SK-N-SH treated with all-trans-retinoic acid at 6 μM for 48 hours (cell line): ENCODE measurements around the gene FOXN4.

Experiments
- ARNTL ChIP-seq: fragments of 450-650 bp; formaldehyde crosslinking; IDR thresholded peaks from 2 replicates; pipeline ENCODE4 v1.5.0; 2020; ENCODE audit warnings: low read depth, mild to moderate bottlenecking, moderate library complexity, borderline replicate concordance
- CSDC2 ChIP-seq: fragments of 250-450 bp; sonication (Bioruptor Pico); IDR thresholded peaks from 2 replicates; pipeline ENCODE4 v1.5.0; 2020; ENCODE audit warnings: mild to moderate bottlenecking, moderate library complexity
- ESRRG ChIP-seq: fragments of 250-450 bp; sonication (Bioruptor Pico); IDR thresholded peaks from 2 replicates; pipeline ENCODE4 v1.6.1; 2021; ENCODE audit warnings: mild to moderate bottlenecking
- OSR1 ChIP-seq: fragments of 250-450 bp; sonication (Bioruptor Pico); IDR thresholded peaks from 2 replicates; pipeline ENCODE4 v1.8.0; 2022; ENCODE audit warnings: moderate library complexity, mild to moderate bottlenecking, inconsistent platforms
- PATZ1 ChIP-seq: fragments of 250-450 bp; sonication (Bioruptor Pico); IDR thresholded peaks from 2 replicates; pipeline ENCODE4 v1.8.0; 2020; ENCODE audit warnings: mild to moderate bottlenecking, moderate library complexity, borderline replicate concordance
- POU6F1 ChIP-seq: fragments of 250-450 bp; sonication (Bioruptor Pico); IDR thresholded peaks from 2 replicates; pipeline ENCODE4 v1.8.0; 2021; ENCODE audit warnings: low read depth, mild to moderate bottlenecking, moderate library complexity, borderline replicate concordance
- RARB ChIP-seq: fragments of 250-450 bp; sonication (Bioruptor Pico); IDR thresholded peaks from 2 replicates; pipeline ENCODE4 v1.8.0; 2021; ENCODE audit warnings: mild to moderate bottlenecking, moderate library complexity
- TCF4 ChIP-seq: fragments of 250-450 bp; sonication (Bioruptor Pico); IDR thresholded peaks from 2 replicates; pipeline ENCODE4 v1.8.0; 2021; ENCODE audit warnings: mild to moderate bottlenecking, moderate library complexity, borderline replicate concordance
- ZFP3 ChIP-seq: fragments of 250-450 bp; sonication (Bioruptor Pico); IDR thresholded peaks from 2 replicates; pipeline ENCODE4 v1.5.0; 2020; ENCODE audit warnings: mild to moderate bottlenecking, moderate library complexity
- ZFP30 ChIP-seq: fragments of 450-650 bp; formaldehyde crosslinking; IDR thresholded peaks from 2 replicates; pipeline ENCODE4 v1.5.0; 2022; ENCODE audit warnings: mild to moderate bottlenecking, moderate library complexity
- ZNF565 ChIP-seq: fragments of 450-650 bp; formaldehyde crosslinking; conservative IDR thresholded peaks from 2 replicates; pipeline ENCODE4 v1.5.0; 2020; ENCODE audit warnings: low read depth, mild to moderate bottlenecking, moderate library complexity

- no peak for TF ChIP-seq PATZ1 (CRISPR knock-in tag)
- no peak for TF ChIP-seq ZFP30 (CRISPR knock-in tag)
- TF ChIP-seq ESRRG (CRISPR knock-in tag) = no peak
- TF ChIP-seq OSR1 (CRISPR knock-in tag) = no peak
- TF ChIP-seq RARB = no peak
- no peak for TF ChIP-seq POU6F1 (CRISPR knock-in tag)
- no peak for TF ChIP-seq CSDC2 (CRISPR knock-in tag)
- TF ChIP-seq ZNF565 = no peak
- TF ChIP-seq ARNTL (CRISPR knock-in tag) = no peak
- TF ChIP-seq TCF4 (CRISPR knock-in tag) = no peak
- no peak for TF ChIP-seq ZFP3 (CRISPR knock-in tag)
Measured at GRCh38 chr12:109246221-109246620, 62.9 kb downstream of the FOXN4 start.
